ENCODE data around the gene FBXO41.

FBXO41 gene, protein sequence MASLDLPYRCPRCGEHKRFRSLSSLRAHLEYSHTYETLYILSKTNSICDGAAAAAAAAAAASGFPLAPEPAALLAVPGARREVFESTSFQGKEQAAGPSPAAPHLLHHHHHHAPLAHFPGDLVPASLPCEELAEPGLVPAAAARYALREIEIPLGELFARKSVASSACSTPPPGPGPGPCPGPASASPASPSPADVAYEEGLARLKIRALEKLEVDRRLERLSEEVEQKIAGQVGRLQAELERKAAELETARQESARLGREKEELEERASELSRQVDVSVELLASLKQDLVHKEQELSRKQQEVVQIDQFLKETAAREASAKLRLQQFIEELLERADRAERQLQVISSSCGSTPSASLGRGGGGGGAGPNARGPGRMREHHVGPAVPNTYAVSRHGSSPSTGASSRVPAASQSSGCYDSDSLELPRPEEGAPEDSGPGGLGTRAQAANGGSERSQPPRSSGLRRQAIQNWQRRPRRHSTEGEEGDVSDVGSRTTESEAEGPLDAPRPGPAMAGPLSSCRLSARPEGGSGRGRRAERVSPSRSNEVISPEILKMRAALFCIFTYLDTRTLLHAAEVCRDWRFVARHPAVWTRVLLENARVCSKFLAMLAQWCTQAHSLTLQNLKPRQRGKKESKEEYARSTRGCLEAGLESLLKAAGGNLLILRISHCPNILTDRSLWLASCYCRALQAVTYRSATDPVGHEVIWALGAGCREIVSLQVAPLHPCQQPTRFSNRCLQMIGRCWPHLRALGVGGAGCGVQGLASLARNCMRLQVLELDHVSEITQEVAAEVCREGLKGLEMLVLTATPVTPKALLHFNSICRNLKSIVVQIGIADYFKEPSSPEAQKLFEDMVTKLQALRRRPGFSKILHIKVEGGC

DNA sequence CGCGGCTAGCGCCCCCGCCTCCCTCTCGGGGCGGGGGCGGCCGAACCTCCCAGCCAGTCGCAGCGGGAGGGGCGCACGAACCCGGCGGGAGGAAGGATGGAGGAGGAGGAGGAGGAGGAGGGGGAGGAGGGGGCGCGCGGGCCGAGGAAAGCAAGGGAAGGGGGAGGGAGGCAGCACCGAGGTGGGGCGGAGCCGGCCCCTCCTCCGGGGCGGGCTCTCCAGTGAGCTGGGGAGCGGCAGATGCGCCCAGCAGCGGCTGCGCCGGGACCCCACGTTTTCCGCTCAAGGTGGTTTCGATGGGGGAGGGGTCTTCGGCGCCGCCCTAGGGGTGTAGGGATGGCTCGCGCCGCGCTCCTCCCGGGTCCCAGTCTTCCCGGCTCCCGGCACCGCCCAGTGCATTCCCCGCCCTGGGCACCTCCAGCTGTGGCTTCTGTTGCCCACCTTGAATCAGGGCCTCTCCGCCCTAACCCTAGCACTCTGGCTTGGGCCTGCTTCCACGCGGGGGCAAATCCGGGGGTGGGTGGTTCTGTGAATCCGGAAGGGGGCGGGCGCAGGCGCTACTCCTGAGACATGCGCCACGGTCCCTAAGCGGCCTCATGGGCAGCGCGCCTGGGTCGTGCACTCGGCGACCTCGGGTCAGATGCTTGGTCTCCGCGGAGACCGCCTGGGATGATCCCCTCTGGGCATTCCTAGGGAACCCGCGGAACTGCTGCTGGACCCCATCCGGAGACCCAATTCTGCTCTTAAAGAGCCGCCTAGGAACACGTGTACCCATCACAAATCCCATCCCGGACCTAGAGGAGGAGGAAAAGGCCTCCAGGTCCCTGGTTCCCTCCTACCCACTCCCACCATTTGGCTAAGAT is at the start of gene FBXO41:
FBXO41 (minus strand) TSS at position 183 of the 863 bp plus-strand sequence. CDS start 14,848 bp downstream, outside the sequence.
- peak; percentile 15 to 56 for DNase-seq

- no peak for DNase-seq
These were observed 49.8 kb upstream of the FBXO41 start for GRCh38 chr2:73334045-73334444.

DNA sequence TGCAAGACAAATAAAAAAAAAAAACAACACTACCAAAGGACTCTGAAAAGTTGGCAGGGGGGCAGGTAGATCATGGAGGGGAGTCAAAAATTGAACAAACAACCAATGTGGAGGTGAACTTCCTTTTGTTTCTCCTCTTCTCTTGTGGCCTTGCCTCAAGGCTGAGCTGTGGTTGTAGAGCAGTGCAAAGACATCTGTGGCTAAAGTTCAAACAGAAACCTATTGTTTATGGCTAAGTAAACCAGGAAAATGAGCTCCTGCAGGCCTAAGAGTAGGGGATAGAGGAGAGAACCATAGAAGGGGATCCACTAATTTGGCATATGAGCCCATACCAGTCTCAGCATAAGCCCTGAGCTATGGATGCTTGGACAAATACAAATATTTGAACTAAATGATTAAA is 49.3 kb upstream of the FBXO41 start:
- DNase-seq, result no peak

- DNase-seq, result peak in 1 of 2 experiments; percentile 64
These were observed 39.9 kb upstream of the FBXO41 start for GRCh38 chr2:73324126-73324725.

GRCh38 chr2:73323551-73323950 is 39.3 kb upstream of the FBXO41 start:
- no peak for DNase-seq

DNA sequence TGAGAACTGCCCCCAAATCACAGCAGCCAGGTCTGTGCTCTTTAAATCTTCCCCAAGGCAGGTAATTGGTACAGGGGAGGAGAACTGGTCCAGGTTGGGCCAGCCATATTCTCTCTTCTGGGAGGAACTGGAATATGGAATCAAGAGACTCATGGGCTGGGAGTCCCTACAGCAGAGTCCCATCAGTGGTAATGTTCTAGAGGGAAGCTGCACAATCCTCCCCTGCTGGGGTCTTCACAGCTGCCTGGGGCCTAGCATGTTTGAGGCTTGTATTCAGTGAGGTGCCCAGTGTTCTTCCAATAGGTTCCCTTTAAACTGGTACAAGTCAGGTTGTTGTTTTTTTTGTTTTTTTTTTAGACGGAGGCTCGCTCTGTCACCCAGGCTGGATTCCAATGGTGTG is 30.2 kb upstream of the FBXO41 start:
- DNase-seq, result no peak

GRCh38 chr2:73307720-73308119 is 23.4 kb upstream of the FBXO41 start:
- DNase-seq, result no peak

GRCh38 chr2:73301636-73302035 is 17.4 kb upstream of the FBXO41 start:
- no peak for DNase-seq

DNA sequence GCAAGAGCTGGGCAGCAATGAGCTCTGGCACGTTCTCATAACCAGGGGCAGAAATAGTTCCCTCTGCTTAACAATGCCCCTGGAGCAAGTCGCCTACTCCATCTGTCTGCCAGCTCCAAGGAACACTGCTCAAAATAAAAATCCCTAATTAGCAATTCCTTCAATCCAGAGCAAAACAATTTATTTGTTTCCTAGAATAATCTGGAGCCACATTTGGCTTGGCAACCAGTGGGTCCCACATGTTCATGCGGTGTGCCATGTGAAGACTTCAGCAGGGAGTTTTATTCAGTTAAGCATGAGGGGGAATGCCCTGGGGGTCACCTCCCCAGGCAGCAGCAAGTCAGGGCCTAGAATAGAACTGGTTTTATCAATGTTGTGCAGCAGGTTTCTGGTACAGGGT is 16.6 kb upstream of the FBXO41 start:
- no peak for DNase-seq

DNA sequence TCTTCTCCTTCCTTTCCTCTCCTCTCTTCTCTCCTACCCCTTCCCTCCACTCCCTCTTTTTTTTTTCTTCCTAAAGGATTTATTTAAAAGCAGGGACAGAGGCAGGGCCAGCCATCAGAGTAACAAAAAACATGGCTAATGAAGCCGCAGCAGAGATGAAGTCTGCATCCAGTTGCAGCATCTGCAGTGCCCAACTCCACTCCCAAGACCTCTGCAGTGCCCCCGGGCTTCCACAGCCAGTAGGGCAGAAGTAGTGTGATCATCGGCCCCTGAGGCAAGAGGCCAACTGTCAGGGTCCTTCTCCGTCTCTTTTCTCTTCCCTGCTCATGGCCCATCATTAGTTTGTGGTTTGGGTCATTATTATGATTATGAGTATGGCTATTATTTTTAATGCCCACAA is 13.3 kb upstream of the FBXO41 start:
- DNase-seq, result no peak

GRCh38 chr2:73297151-73297559 is 12.9 kb upstream of the FBXO41 start:
- peak in 1 of 2 experiments; percentile 30 for DNase-seq

DNA sequence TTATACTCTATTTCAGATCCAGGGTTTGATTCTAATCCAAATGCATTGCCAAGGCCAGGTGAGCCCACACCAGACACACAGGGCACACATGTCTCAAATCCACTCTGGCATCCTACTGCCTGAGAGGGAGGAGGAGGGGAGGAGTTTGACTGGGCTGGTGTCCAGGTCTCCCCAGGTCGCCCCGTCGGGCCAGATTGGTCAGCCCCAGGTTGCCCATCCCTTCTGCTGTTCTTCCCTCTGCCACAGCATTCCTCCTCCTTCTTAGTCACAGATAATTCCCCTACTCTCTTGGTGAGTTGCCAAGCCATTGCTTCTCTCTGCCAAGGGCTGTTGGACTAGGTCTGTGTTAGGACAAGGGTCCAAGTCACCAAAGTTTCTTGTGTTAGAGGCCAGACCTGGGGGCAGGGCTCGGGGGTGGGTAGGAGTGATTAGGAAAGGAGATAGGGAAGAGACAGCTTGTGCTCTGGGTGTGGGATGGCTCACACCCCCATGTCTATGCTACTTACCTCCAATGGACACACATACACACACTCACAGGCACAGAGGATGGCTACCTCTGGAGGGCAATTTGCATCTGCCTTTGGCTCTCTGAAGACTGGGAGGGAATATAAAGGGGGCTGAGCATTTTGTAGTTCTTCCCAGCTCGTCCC is 11.6 kb upstream of the FBXO41 start:
- peak; percentile 70 to 88 for DNase-seq

- DNase-seq, result no peak
These were observed 10.0 kb upstream of the FBXO41 start for GRCh38 chr2:73294239-73294638.

DNA sequence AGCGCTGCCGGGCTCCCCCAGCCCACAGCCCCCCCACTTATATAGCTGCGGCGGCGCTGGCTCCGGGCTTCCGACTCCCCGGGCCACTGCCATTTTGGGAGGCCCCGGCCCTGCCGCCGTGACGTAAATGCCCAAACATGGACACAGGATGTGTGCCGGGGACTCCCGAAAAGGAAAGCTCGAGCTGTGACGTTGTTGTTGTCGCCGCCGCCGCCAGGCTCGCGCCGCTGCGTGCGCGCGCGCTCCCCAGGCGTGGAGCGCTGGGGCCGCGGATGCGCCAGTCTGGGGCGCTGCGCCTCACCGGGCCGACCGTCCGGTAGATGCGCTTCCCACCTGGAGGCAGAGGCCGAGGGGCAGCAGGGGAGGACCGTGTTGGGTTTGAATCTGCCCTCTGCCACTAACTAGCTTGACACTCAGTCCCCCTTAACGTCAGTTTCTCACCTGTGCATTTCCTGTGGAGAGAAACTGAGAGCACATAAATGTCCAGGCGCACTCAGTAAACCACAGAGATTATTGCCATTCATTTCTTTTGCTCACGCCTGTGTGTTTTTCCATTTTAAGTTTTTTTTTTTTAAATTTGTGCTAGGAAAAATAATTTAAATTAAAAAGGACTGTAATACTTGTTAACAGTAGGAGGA is 9.4 kb upstream of the FBXO41 start, which contains the start of gene EGR4:
EGR4 (minus strand) TSS at position 15 of the 638 bp plus-strand sequence. CDS start 231 bp downstream, outside the sequence.
- peak; percentile 33 to 82 for DNase-seq

- no peak for DNase-seq
These were observed 8.7 kb upstream of the FBXO41 start for GRCh38 chr2:73292906-73293533.

DNA sequence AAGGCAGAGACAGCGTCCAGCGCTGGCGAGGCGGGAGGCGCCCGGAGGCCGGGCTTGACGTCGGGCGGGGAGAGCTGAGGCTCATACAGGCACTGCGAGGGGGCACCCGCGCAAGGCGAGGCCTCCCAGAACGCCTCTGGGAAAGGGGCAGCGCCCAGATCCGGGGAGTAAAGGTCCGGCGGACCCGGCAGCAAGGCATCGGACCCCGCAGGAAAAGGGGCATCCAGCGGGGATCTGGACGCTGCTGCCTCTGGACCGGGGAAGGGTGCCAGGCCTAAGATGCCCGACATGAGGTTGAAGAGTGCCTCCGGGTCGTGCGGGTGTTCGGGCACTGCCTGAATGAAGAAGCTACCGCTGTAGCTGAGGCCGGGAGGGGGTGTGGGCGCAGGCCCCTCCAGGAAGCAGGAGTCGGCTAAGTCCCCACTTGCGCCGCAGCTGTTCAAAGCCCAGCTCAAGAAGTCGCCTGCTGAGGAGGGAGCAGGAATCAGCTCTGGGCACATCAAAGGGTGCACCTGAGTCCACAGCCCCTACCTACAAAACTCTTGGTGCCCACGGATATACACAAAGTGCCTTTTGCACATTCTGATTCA is 8.1 kb upstream of the FBXO41 start:
- DNase-seq, result no peak

DNA sequence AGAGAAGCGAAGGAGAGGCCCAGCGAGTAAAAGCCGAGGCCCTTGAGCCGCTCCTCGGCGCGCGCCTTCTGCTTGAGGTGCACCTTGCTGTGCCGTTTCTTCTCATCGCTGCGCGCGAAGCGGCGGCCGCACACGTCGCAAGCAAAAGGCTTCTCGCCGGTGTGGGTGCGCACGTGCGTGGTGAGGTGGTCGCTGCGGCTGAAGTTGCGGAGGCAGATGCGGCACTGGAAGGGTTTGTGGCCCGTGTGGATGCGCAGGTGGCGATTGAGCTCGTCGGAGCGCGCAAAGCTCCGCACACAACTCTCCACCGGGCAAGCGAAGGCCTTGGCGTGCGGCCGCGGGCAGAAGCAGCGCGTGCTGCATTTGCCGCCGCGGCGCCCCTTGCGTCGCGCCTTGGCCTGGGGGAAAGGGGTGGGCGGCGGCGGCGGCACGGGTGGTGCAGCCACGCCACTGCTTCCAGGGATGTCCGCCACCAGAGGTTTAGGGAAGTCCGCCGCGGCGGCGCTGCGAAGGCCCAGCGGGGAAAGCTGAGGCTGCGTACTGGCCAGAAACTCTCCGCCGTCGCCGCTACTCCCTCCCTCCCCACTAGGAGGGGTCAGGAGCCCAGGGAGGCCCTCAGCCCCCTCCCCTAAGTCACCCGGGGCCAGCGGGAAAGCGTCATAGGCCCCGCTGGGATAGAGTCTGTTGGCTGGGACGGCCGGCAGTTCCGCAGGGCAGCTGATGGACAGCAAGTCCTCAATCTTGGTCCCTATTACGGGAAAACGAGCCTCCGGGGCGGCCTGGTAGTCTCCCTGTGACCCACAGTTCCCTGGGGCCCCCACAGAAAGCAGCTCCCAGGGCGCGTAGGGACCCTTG is 7.4 kb upstream of the FBXO41 start:
- no peak for DNase-seq

DNA sequence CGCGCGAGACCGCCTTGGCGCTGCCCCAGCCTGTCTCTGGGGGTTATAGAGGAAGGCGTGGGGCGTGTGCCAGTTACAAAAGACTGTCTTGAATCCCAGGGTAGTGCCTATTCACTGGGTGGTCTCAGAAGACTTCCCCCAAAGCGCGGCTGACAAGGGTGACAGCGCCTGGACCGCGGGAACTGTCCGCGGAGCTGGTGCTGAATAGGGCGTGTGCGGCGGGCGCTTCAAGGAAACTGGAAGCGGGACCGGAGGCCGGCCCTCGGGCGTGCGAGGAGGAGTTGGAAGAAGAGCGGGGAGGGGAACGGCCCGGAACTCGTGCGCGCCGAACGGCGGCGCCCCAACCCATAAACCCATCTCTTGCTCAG is 6.8 kb upstream of the FBXO41 start:
- DNase-seq, result no peak
